Activated CD8-positive, alpha-beta memory T cell treated with anti-CD3 and anti-CD28 coated beads, Interleukin-2, amount 50 U/mL, for 24 hours (primary cell): ENCODE measurements around the gene SUSD1.

Source experiments
- DNase-seq: peaks from one replicate; pipeline ENCODE4 v3.0.0-alpha.2; 2020; ENCODE audit errors: extremely low read depth

The SUSD1 gene

DNA sequence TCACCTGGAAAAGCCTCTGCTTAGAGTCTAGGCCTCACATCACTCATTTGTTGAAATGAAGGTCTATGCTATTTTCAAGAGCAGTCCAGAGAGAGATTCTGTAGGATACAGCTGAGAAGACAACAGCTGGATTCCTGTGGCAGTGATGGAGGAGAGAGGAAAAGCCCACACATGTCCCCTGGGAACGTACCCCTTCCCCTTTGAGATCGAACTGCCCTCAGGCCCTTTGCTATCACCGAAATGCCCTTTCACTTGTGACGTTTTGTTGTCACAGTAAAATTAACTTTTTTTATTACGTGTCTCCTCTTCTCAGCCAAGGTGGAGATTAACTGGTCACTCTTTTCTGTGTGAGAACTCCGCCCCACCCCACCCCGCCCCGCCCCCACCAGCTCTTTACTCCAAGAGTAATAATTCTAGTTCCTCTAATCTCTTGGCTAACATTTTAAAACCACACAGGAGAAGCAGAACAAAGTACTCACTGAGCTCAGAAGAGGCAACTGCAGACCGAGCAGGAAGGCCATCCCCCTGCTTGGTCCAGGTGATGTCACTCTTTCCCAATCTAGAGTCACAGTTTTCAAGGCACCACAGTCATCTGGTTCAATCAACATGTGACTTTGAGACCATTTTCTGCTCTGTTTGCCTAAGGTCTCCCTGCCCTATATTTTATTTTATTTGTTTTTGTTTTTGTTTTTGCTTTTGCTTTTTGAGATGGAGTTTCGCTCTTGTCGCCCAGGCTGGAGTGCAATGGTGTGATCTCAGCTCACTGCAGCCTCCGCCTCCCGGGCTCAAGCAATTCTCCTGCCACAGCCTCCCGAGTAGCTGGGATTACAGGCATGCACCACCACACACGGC is 105.6 kb downstream of the SUSD1 start:
- no peak for DNase-seq

DNA sequence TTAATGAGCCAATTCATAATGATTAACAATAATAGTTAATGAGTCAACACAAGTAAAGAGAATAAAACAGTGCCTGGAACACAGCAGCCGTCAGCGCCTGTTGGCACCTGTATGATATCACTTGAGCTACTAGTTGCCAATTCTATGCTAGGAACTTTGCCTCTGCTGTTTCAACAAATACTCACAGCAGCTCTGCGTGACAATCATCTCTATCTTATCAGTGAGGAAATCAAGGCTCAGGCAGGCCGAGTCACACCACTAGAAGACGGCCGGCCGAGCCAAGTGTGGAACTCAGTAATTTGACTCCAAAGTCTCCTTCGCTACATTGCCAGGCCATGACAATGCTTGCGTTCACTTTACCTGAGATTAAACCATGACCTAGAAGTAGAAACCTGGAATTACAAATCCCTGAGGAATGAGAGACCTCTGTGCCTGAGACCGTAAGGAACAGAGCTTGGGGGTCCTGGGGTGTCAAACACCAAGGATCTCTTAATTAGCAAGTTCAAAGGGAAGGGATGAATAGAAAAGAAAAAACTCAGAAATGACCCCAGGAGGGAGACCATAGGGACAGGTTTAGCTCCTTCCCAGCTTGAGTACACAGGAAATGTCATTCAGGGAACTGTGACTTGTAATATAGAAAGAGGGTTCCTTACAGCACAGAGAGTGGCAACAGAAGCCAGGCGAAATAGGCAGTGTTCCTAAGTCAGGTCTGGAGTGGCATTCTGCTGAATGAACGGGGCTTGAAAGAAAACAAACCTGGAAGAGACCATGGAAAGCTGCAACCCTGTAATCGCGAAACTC is 109.1 kb downstream of the SUSD1 start:
- DNase-seq: no peak

DNA sequence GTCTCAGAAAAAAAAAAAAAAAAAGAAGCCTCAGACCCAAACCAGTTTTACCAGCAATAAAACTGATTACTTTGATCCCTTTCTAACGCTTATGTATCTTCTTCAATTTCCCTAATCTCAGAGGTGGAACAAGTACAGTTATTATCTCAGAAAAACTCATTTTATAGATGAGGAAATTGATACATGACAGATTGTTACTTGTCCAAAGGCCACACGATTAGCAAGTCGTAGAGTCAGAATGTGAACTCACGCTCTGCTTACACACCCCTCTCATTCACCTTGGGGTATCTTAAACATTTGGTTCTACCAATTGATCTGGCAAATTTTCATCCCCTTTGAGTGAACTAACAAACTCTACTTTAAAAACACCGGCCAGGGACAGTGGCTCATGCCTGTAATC is 110.2 kb downstream of the SUSD1 start:
- DNase-seq: no peak

DNA sequence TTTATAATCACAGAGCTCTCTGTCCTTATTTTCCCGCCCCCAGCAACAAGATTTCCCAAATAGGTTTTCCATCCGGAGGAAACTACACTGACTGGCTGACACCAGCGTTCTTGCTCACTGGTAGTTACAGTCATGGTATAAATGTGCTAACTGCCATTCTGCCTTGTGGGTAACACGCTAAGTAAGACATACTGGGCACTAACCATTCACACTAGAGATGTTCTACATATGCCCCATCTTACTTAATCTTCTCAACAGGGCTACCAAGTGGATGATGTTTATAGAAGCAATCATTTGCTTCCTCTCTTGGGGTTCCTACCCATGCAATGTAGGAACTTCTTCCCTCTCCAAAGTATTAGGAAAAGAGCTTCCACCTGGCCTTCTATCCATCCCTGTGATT is 111.5 kb downstream of the SUSD1 start:
- DNase-seq: no peak

DNA sequence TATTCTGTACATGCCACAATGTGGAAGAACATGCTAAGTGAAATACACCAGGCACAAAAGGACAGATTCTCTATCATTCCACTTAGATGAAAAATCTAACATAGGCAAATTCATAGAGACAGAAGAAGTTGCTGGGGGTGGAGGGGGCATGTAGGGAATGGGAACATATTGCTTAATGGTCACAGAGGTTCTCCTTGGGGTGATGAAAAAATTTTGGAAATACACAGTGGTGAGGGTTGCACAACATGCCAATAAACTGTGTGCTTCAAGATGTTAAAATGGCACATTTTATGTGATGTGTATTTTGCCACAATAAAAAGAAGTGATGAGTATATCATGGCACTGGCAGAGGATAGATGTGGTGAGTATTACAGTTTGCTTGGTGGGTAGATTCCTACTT is 111.9 kb downstream of the SUSD1 start:
- DNase-seq: no peak

DNA sequence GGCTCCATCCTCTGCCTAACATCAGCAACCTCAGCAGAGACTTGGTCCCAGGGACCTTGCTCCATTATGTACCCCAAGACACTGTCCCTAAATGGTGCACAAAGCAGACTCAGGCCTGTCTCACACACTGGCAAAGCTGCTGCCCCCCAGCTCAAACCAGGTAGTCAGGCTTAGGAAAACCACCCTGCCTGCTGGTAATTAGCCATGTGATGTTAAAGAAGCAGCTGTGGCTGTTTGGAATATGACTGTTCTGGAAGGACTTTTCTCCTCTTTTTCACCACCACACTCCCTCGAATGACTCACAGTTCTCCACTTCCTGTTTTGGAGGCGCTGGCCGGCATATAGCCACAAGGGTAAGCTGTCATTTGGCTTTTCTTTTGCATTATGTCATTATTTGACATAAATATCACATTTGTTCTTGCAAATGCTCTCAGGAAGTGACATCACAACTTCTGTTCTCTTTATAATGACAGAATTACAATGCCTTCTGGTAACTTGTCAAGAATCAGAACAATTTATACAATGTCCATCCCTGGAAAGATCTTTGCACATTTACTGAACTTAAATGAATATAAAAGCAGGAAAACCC is 113.9 kb downstream of the SUSD1 start:
- DNase-seq: no peak

DNA sequence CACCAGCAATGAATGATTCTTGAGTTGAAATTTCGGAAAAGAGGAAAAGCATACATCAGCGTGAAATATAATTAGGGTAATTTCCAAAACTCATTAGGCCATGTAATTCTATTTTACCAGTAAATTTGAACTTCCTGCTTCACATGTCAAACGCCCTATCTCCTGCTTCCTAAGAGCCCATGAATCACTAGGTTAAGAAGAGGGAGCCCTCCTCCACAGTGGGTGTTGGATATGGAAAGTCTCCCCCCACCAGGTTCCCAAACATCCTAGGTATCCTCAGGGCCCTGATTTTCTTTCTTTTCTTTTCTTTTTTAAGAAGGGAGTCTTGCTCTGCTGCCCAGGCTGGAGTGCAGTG is 115.2 kb downstream of the SUSD1 start:
- no peak for DNase-seq

DNA sequence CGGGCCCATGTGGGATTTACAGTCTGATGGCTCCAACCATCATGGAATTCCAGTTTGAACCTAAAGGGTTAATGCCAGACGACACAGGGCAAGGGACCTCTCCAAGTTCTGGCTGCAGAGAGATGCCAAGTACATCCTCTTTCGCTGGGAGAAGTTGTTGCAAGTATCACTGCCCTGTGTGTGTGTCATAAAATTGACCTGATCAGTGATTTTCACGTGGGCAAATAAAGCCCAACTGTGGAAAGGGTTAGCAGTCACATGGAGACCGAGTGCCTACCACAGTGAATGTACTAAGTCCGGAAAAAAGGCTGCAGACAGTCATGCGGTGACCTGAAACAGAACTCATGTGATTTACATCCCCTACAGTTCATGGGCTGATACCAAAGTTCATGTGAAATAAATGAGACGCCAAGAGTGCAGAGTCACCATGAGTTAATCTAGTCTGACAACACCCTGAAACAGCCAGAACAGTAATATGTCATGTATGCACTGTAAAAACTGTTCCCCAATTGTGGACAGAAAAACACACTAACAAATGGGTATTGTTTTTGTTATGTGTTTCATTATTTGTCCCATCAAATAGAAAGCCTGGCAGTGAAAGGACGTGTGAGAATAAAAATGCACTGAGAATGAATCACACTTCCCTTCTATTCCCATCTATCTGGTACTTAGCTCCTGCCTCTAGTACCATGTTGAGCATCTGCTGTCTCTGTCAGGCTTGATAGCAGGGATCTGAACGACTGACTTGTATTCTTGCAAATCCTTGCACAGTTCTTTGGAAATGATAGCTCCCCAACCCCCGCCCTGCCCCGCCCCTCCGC is 115.7 kb downstream of the SUSD1 start:
- no peak for DNase-seq

DNA sequence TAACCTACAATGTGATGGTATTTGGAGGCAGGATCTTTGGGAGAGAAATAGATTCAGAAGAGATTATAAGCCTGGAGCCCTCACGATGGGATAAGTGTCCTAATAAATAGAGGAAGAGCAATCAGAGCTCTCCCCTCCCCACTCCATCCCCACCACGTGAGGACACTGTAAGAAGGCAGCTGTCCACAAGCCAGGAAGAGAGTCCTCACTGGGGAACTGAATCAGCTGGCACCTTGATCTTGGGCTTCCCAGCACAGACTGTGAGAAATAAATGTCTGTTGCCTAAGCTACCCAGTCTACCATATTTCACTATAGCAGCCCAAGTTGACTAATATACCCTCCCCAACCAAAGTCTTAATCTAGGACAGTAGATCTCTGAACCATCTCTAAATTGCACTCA is 118.1 kb downstream of the SUSD1 start:
- no peak for DNase-seq

DNA sequence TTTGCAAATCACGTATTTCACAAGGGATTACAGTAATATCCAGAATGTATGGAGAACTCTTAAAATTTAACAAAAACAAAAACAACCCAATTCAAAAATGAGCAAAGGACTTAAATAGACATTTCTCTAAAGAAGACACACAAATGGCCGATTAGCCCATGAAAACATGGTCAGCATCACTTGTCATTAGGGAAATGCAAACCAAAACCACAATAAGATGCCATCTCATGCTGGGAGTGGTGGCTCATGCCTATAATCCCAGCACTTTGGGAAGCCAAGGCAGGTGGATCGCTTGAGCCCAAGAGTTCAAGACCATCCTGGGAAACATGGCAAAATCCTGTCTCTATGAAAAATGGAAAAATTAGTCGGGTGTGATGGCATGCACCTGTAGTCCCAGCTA is 120.2 kb downstream of the SUSD1 start:
- DNase-seq: no peak

DNA sequence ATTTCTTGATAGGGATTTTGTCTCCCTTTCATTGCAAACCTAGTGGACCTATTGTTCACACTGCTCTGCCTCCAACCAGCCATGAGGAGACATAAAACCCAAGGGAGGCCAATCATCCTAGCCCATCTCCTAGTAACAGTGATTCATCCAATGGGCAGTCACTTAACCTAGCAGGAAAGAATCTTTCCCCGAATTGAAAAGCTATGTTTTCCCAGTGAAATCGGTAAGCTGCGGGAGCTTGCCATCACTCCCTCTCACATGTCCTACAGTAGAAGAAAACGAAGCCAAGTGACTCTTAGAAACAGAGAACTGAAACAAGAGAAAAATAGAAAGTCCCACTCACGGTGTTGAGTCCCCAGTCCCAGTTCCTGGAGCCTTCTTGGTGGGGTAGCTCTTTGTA is 123.3 kb downstream of the SUSD1 start:
- DNase-seq: no peak

DNA sequence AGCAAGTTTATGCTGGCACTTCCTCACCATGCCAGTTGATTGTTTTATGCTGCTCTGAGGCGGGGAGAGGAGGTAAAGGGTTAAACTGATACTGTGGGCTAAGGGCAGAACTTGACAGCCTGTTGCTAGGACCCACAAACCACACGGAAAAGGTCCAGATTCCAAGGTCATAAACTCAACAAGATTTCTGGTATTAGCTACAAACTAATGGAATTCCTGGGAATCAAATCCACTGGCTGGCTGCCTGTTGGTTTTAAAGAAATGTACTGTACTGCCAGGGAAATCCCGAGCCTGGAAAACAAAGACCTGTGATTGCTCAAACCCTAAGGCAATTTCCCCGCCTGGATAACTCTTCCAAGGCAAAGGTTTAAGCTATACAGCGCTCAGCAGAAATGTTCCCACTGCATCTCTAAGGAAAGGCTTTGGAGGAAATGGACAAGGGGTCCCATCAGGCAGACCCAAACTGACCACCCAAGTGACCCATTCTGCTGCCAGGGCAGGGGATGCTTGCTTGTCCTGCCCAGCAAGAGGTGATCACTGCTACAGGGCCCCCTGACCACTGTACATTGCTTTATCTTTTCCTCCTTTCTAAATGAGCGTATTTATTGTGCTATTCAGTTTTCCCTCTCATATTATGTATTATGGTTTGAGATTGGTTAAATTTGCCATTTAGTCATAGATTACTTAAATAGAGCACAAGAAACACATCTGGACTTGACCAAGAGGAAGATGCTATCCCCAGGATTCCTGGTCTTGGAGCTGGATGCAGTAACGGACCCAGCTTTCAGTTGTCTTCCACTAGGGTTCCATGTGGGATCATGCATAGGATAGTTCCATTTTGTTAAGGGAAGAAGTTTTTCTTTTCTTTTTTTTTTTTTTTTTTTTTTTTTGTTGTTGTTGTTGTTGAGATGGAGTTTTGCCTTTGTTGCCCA is 124.3 kb downstream of the SUSD1 start:
- no peak for DNase-seq

DNA sequence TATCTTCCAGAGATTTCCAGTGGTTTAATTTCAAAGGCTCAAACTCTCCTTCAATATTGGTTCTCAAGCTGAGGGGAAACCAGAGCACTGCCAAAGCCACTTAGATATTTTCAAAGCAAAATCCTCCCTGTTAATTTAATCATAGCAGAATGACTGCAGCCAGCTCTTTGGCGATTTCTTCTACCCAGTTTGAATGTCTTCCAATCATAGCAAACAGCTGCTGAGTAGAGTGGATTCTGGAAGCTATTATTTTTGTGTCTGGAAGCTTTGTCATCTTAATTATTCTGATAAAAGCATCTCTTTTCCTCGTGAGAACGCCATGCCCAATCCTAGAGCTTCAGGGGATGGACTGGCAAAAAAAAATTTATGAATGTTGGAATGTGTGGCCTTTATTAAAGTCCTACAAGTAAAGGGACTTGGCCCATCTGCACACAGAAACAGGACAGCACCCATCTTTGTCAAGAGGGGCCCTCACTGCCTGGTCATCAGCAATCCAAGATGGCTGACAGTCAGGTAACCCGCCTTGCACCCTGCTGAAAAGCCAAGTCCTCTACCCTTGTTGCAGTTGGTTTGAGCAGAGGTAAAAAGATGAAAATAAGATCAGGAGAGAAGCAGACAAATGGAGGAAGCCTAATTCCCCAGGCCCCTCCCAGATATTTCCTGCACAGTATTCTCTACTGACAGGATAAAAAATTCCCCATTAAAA is 125.1 kb downstream of the SUSD1 start:
- no peak for DNase-seq

DNA sequence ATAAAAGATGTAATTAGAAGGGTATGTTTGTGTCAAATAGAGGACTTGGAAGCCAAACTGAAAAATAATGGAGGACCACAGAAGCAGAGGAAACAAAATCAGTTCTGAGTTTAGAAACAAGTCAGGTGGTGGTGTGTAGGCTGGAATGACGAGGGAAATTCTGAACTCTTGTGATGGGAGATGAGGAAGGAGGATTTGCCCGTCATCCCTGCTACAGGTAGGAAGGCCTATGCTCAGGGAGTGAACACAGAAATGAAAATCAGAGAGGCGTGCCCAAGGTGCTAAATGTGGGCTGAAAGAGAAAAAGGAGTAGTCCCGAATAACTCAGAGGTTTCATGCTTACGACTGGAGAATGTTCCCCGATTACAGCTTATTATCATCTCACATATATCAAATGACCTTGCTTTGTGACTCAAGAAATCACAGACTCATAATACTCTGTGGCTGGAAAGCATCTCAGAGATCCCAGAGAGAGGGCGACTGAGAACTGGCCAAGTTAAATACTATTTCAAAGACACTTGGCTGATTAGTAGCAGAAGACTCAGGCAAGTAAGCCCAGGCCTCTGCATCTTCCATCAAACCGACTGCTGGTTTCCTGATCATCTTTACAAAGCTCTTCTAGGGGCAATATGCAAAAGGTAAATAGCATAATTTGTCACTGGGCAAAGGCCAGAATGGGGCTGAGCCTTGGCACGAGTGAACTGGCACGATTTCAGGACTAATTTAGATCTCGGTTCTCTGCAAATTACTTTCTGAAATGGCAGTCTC is 126.0 kb downstream of the SUSD1 start:
- DNase-seq: no peak

DNA sequence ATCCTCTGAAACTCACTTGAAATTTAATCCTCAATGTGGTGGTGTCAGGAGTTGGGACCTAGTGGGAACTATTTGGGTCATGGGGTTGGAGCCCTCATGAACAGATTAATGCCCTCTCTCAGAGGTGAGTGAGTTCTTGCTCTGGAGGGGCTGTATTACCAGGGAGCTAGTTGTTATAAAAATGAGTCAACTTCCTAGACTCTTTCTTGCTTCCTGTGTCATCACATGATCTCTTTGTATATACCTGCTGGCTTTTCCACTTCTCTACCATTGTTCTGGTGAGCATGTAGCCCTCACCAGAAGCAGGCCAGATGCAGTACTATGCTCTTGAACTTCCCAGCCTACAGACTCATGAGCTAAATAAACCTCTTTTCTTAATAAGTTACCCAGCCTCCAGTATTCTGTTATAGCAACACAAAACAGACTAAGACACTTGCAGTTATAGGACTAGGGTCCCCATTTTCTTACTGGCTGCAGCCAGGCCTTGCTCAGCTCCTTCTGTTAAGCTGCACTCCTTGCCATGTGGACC is 127.5 kb downstream of the SUSD1 start:
- no peak for DNase-seq

DNA sequence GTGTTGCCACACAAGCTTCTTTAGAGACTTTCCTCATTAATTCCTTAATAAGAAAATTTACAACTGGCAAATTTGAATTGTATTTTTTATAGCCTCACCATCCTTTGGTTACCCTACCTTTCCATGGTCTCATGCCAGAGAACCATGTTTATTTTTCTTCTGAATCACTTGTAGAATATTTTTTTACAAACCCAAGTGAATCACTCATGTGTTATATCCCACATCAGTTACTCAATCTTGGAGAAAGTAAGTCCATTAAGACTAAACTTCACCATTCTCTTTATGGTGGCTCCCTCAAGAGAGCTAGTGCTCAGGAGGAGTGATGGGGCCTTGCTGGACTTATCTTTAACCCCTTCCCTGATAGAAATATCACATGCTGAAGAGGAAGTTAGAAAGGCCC is 128.9 kb downstream of the SUSD1 start:
- DNase-seq: no peak

DNA sequence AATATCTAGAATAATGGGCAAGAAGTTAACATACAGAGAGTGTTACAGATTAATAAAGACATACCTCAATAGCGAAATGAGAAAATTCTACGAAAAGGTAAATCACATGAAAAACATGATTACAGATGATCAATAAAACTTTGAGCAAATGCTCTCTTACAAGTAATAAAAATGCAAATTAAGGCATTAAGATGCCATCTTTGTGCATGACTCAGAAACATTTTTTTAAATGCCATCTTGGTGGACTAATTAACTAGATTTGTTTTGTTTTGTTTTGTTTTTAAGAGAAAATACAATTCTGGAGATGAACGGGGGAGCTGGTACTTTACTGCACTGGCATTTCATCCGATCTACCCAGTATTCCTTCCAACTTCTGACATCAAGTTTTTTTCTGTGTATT is 130.2 kb downstream of the SUSD1 start:
- DNase-seq: no peak

DNA sequence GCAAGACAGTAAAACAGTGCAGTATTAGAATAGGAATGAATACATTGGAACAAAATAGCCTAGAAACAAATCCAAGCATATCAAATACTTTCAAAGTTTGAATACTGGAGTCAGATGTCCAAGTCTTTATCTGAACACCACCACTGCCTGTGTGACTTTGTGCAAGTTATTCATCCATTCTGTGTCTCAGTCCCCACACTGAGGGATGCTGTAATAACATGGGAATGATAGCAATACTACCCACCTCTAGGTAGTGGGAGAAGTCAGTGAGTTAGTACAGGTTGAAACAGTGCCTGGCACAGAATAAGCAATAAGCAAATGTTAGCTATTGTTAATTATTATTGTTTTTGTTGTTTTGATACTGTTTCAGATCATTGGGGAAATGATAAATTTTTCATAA is 130.9 kb downstream of the SUSD1 start:
- DNase-seq: no peak

DNA sequence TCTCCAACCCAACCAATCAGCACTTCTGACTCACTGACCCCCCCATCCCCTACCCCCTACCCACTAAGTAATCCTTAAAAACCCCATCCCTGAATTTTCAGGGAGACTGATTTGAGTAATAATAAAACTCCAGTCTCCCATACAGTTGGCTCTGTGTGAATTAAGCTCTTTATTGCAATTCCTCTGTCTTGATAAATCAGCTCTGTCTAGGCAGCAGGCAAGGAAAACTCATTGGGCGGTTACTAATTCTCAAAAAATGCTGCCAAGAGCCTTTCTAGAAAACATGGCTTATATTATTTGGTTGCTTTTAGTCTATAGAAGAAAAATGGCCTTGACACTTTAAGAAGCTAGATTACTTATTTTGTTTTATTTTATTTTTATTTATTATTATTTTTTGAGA is 131.7 kb downstream of the SUSD1 start:
- no peak for DNase-seq
